Panc1 (cell line): ENCODE results near the gene TMEM131L. TPM values are rescaled to one million over a fixed set of nuclear protein-coding genes. Genes with fewer than 3 reads are reported as not detected.

Experiments
- ATAC-seq: fragments of 200-7000 bp; cut with Tn5 transposase; 2 replicates; pipeline ENCODE4 v1.9.1; 2020; ENCODE audit warnings: mild to moderate bottlenecking, moderate library complexity
- BruUV-seq: library from RNA; stranded (reverse); fragments of 400-500 nt; replicated peaks from 2 replicates; lab custom pipeline; 2021; lab: Mats Ljungman, UMichigan
- CTCF ChIA-PET: fragments of 300-600 bp; sonication (Branson Sonifier 250); formaldehyde crosslinking; loops from one replicate; lab custom pipeline; 2022; ENCODE audit warnings: antibody characterized with exemption; lab: Charles Lee
- POLR2A ChIA-PET: fragments of 300-600 bp; sonication (Branson Sonifier 250); formaldehyde crosslinking; loops from one replicate; lab custom pipeline; 2022; ENCODE audit warnings: antibody characterized with exemption; lab: Charles Lee
- DNase-seq: peaks from one replicate; pipeline ENCODE4 v3.0.0-alpha.2; 2010; ENCODE audit warnings: low read depth, low spot score
- H3K27ac ChIP-seq: 2 replicates; pipeline ENCODE4 v1.5.1; 2011; ENCODE audit warnings: mild to moderate bottlenecking, low read length, inconsistent platforms
- H3K27me3 ChIP-seq: fragments of 200-500 bp; sonication (Bioruptor generic); 2 replicates; pipeline ENCODE4 v1.6.0; 2014; ENCODE audit warnings: low read length, inconsistent platforms; ENCODE audit not compliant: control insufficient read depth, insufficient read depth
- H3K36me3 ChIP-seq: fragments of 200-500 bp; sonication (Bioruptor generic); 2 replicates; pipeline ENCODE4 v1.5.1; 2014; ENCODE audit warnings: inconsistent platforms, mild to moderate bottlenecking, low read length, moderate library complexity; ENCODE audit not compliant: control insufficient read depth, insufficient read depth
- H3K4me1 ChIP-seq: 2 replicates; pipeline ENCODE4 v1.5.1; 2011; ENCODE audit warnings: inconsistent platforms, mild to moderate bottlenecking, low read length, moderate library complexity; ENCODE audit not compliant: control insufficient read depth, insufficient read depth
- H3K4me3 ChIP-seq, 2 experiments: 2 replicates each; pipeline ENCODE4 v1.5.1; 2011 to 2012; ENCODE audit warnings: low read depth in 2 of 2, low read length in 2 of 2, mild to moderate bottlenecking in 2 of 2, inconsistent platforms in 1 of 2, moderate library complexity in 1 of 2
- H3K9me3 ChIP-seq: fragments of 200-500 bp; sonication (Bioruptor generic); 2 replicates; pipeline ENCODE4 v1.5.1; 2014; ENCODE audit warnings: low read depth, mild to moderate bottlenecking, inconsistent platforms, low read length, moderate library complexity; ENCODE audit not compliant: control insufficient read depth, insufficient read depth
- POLR2AphosphoS5 ChIP-seq: IDR thresholded peaks from 2 replicates; pipeline ENCODE4 v1.6.1; 2012; ENCODE audit warnings: mild to moderate bottlenecking, low read depth, low read length, moderate library complexity
- REST ChIP-seq, 2 experiments: IDR thresholded peaks; 2 replicates each; pipeline ENCODE4 v1.6.1; 2011 to 2012; ENCODE audit warnings: low read depth in 2 of 2, control low read depth in 1 of 2, low read length in 1 of 2, mild to moderate bottlenecking in 1 of 2, moderate library complexity in 1 of 2; ENCODE audit not compliant: insufficient read depth in 1 of 2
- SIN3A ChIP-seq: IDR thresholded peaks from 2 replicates; pipeline ENCODE4 v1.6.1; 2012; ENCODE audit warnings: low read depth, mild to moderate bottlenecking, low read length, moderate library complexity, borderline replicate concordance; ENCODE audit not compliant: insufficient read depth
- TCF7L2 ChIP-seq: IDR thresholded peaks from 2 replicates; pipeline ENCODE4 v1.6.1; 2011; ENCODE audit warnings: mild to moderate bottlenecking, low read depth, low read length, inconsistent platforms
- in situ Hi-C: cut with HindIII; loops from 2 replicates; pipeline ENCODE4 v1.10.0; 2016; ENCODE audit warnings: low sequenced_read_pairs, low pct_unique_long_range_greater_than_20kb
- intact Hi-C: fragments of 100-400 bp; cut with micrococcal nuclease; formaldehyde crosslinking; loops from one replicate; pipeline ENCODE4 v1.10.0; 2022; ENCODE audit not compliant: unreplicated experiment
- total RNA-seq: library from RNA; stranded (reverse); gene quantifications from one replicate; pipeline ENCODE4 v1.2.1, GENCODE V29; 2021; ENCODE audit not compliant: unreplicated experiment
- TF ChIP-seq, protein P1 (sequence below): fragments of 450-650 bp; IDR thresholded peaks from 2 replicates; pipeline ENCODE4 v1.5.1; 2017; ENCODE audit warnings: mild to moderate bottlenecking

TMEM131L gene
- total RNA-seq, 1 experiment from 2014 or later, result 13.5 TPM

GRCh38 chr4:153434190-153434589 is 32.0 kb upstream of the TMEM131L start:
- CTCF ChIA-PET, result no interaction called here
- POLR2A ChIA-PET, result no interaction called here
- Histone ChIP-seq H3K4me1 (no peaks in the 10 kb centered on the region), H3K4me3 (no peak overlapping the region), H3K36me3 (no peaks in the 10 kb centered on the region), H3K27me3 (no peaks in the 10 kb centered on the region), H3K27ac (no peak overlapping the region), H3K9me3 (no peaks in the 10 kb centered on the region)
- no TSS peak for BruUV-seq
- in situ Hi-C loops (no loop called here), intact Hi-C loops (loop anchor here (5.0 kb wide), 1 partner anchor 138 kb away; no protein-coding TSS in a partner anchor)
- ATAC-seq (no peak), DNase-seq (no peak)
- no peak for TF ChIP-seq POLR2AphosphoS5
- no peak for TF ChIP-seq SIN3A
- no peak for TF ChIP-seq TCF7L2
- no peak for TF ChIP-seq REST (IDR thresholded peaks at IDR 0.05; ENCODE audit: insufficient read depth in 1 of 2, low read depth in 2 of 2, low read length in 1 of 2)
- TF ChIP-seq, protein P1, sequence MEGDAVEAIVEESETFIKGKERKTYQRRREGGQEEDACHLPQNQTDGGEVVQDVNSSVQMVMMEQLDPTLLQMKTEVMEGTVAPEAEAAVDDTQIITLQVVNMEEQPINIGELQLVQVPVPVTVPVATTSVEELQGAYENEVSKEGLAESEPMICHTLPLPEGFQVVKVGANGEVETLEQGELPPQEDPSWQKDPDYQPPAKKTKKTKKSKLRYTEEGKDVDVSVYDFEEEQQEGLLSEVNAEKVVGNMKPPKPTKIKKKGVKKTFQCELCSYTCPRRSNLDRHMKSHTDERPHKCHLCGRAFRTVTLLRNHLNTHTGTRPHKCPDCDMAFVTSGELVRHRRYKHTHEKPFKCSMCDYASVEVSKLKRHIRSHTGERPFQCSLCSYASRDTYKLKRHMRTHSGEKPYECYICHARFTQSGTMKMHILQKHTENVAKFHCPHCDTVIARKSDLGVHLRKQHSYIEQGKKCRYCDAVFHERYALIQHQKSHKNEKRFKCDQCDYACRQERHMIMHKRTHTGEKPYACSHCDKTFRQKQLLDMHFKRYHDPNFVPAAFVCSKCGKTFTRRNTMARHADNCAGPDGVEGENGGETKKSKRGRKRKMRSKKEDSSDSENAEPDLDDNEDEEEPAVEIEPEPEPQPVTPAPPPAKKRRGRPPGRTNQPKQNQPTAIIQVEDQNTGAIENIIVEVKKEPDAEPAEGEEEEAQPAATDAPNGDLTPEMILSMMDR, result no peak

GRCh38 chr4:153438916-153439756 is 27.0 kb upstream of the TMEM131L start:
- TF ChIP-seq TCF7L2 (no peak), REST (IDR thresholded peaks at IDR 0.05; ENCODE audit: insufficient read depth in 1 of 2, low read depth in 2 of 2, low read length in 1 of 2) (no peak), SIN3A (no peak)
- TF ChIP-seq, protein P1, result no peak
- no peaks in the 10 kb centered on the region for H3K27me3 ChIP-seq
- H3K36me3 ChIP-seq, result no peaks in the 10 kb centered on the region
- H3K9me3 ChIP-seq, result no peaks in the 10 kb centered on the region
- in situ Hi-C loops, result no loop called here
- H3K27ac ChIP-seq, result no peak overlapping the region
- ATAC-seq, result no peak
- intact Hi-C loops, result no loop called here
- no peak for DNase-seq
- ChIA-PET POLR2A (no interaction called here), CTCF (no interaction called here)
- no peak overlapping the region for H3K4me3 ChIP-seq
- no peaks in the 10 kb centered on the region for H3K4me1 ChIP-seq
- no TSS peak for BruUV-seq
